Activated CD4-positive, alpha-beta T cell treated with anti-CD3 and anti-CD28 coated beads, Interleukin-2, amount 50 U/mL, for 48 hours (primary cell): Measurements from ENCODE around the gene IRS2.

Experiments used
- DNase-seq, 2 experiments: peaks; one replicate each; pipeline ENCODE4 v3.0.0-alpha.2; 2020

Gene IRS2

DNA sequence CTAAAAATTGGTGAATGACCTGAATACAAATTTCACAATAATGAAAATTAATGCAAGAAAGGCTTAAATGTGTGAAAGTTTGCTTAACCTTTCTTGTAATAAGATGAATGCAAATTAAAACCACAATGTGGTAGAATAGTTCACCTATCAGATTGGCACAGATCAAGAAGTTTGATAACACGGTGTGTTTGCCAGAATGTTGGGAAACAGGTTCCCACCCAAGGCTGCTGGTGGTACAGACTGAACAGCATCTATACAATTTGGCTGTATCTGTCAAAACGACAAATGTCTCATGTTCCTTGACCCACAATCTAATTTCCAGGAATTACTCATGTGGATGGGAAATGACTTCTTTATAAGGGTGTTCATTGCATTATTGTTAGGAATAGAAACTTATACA is 8.6 kb upstream of the IRS2 start:
- no peak for DNase-seq

DNA sequence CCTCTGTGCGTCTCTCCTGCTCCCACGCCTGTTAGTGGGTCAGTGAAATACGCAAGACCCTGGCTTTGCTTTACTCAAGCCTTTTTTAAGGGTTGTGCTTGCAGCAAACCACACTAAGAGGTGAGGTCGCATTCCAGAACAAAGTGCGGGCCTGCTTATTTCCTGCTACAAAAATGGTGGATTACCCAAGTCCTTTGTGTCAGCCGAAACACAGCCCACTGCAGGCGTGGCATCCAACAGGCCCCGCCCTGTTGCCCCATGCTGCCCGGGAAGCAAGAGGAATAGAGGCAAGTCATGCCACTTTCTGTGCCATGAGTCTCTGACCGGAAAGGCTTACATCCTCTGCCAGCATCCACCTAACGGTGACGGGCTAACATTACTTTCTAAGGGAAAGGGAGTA is 7.7 kb upstream of the IRS2 start:
- no peak for DNase-seq

DNA sequence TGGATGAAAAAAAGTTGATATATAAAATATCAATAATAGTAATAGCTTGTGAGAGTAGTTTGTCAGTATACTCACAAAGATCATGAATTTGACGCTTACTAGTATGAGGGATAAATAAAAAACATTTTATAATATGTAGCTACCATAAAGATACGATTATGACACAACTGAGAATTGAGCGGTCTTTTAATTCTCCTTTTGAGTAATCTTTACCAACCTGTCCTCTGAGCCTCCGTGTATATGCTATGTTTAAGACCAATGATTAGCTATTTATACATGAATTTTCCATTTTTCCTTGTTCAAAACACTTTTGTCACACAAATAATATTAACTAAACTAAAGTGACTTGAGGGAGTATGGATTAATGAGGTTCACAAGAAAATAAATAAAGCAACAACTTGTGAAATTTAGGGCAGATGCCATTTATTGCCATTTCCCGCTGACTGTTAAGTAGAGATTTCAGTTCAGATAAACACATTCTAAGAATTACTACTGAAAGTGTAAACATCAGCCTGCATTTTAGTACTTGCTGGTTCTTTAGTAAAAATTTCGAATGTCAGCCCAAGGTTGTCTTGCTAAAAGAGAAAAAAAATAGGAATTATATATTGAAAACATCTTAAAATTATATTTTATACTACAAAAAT is 6.2 kb upstream of the IRS2 start:
- DNase-seq = no peak

DNA sequence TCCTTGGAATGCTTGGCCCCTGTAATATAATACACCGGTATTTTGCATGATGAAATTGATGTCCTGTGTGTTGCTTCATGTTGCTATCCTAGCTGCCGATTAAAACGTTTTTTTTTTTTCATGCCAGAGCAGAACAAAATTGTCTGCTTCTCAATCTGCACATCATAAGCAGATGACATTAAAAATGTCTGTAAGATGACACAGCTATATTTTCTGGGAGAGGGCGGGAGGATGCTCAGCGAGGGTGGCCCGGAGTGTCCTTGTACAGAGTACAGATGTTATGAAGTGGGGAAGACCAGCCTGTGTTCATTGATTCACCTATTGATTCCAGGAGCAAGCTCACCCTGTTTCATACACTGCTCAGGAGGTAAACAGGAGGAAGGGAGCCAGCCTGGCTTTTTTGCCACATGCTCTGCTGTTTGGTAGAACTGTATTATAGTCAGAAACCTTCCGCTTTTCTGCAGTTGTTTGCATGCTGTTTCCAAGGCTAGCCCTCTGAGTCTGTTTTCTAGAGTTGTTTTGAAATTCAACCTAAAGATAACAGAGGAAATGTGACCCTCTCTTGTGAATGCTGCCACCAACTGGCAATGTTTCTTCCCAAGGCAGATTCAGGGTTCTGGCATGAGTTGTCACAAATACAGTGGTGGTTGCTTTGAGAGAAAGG is 4.7 kb upstream of the IRS2 start:
- no peak for DNase-seq

DNA sequence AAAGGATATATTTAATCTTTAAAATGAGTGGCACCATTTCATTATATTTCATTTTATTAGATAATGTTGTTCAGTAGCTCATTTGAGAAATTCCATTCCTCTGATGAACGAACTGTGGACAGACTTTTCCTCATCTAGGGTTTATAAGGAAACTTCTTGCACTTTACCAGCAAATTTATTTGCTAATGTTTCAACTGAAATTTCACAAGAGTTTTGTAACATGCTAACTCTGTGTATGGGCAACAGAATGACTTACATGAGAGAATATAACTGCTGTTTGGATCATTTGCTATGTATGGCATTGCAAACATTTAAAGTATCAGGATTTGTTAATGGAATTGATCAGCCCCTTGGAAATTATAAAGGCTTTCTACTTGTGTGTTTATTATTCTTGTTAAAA is 3.7 kb upstream of the IRS2 start:
- no peak for DNase-seq

DNA sequence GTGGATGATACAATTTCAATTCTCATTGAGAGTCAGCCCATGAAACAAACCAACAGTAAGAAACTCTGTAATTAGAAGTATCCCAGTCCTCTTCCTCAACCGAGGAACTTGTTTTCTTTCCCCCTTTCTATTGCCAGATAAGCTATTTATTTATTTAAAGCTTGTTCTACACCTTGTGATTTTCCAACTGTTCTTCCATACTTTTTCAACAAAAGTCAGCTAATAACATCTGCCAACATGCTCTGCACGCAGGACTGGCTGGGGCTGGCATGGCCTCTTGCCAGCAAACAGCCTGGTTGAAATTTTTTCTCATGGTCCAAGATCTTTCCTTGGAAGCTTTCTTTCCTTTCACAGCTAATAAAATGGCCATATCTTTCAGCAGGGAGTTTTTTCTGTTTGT is 2.9 kb upstream of the IRS2 start:
- no peak for DNase-seq

DNA sequence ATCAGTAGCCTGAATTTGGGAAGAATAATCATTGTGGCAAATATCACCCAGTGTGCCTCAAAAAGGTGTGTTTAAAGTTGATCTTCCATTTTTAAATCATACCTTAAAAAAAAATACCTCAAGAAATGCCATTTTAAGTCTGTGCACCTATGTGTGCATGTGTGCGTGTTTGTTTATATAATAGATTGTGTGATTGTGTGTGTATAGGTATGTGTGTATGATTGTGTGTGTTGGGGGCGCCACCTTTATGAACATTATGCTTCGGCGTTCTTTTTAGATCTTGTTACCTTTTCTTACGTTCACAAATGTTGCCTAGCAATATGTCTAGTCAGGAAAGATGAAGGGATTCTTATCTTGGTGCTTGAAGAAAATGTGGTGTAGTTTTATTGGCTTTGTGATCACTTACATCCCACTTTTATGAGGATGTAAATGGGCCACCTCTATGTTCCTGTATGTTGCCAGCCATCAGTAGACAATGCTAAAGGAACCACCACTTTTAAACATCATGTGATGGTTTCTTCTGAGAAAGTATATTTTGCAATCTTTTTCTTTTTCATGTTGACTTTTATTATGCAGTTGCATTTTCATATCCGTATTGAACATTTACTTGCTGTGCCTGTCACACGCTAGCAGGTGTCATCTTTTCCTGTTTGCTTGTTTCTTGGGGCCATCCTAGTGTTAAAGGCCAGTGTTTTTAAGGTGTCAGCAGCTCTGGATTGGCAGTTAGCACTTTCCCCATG is 2.2 kb upstream of the IRS2 start:
- DNase-seq = no peak

DNA sequence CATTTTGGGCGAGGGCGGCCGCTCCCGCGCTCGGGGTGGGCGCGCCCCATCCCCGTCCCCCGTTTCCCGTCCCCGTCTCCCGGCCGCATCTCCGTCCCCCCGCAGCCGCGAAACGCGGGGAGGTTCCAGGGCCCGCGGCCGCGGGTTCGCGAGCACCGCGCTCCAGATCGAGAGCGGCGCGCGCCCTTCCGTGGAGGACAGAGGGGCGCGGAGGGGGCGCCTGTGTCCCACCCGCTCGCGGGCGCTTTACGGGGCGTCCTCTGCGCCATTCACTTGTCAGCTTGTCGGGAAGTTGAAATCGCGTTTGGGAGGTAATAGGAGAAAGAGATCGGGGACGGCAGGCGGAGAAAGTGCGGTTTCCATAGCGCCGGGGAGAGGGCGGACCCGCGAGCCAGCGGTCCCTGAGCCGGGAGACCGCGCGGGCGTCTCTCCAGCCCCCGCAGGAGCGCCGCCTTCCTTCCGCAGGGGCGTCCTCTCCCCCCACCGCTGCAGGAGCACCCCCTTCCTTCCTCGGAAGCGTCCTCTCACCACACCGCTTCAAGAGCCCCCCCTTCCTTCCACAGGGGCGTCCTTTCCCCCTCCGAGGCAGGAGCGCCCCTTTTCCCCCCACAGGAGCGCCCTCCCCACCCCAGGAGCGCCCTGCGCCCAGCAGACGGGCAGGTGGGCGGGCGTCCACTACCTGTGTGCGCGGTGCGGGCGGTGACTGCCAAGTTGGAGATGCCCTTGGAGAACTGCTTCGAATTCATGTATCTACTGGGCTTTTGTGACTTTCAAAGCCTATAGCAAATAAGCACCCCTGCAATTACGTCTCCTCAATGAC is 962 bp upstream of the IRS2 start:
- peak; percentile 31 to 35 for DNase-seq

DNA sequence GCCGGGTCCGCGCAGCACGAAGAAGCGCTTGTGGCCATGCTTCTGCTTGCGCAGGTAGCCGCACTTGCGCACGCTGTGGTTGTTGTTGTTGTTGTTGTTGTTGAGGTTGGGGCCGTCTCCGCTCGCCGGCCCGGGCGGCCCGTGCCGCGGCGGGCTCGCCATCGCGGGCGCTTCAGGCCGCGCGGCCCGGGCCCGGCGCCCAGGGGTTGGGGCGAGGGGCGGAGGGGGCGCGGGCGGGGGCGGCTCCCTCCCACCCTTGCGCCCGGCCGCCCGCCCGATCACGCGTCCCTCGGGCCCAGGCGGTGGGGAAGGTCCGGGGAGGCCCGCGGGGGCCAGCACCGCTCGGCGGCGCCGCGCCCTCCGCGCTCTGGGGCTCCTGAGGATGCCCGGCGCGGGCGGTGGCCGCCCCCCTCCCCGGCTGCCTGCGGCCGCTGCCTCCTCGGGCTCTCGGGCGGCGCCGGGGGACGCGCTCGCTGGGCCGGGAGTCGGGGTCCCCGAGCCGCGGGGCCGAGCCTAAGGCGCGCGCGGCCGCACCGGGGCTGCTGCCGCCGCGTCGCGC is 412 bp downstream of the IRS2 start:
- no peak for DNase-seq

DNA sequence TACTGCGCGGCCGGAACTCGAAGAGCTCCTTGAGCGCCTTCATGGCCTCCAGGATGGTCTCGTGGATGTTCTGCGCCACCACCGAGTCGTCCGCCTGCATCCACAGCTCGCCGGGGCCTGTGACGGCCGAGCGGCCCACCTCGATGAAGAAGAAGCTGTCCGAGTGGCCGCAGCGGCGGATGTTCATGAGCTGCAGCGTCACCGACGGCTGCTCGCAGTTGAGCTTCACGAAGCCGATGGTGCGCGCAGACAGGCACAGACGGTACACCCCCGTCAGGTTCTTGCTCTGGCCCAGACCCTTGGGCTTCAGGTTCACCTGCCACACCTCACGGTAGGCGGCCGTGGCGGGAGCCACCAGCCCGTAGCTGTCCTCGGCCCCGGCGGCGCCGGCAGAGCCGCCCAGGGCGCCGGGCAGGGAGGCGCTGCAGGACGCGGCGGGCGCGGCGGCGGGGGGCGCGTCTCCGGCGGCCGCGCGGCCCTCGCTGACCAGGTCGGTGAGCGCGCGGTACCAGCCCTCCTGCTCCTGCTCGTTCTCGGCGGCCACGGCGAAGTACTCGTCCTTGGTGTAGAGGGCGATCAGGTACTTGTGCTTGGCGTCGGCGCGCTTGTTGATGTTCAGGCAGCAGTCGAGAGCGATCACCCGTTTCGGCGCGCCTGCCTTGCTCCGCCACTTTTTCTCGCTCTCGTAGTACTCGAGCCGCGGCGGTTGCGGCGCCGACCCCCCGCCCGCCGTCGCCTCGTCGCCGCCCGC is 1.1 kb downstream of the IRS2 start:
- peak; percentile 45 to 55 for DNase-seq

DNA sequence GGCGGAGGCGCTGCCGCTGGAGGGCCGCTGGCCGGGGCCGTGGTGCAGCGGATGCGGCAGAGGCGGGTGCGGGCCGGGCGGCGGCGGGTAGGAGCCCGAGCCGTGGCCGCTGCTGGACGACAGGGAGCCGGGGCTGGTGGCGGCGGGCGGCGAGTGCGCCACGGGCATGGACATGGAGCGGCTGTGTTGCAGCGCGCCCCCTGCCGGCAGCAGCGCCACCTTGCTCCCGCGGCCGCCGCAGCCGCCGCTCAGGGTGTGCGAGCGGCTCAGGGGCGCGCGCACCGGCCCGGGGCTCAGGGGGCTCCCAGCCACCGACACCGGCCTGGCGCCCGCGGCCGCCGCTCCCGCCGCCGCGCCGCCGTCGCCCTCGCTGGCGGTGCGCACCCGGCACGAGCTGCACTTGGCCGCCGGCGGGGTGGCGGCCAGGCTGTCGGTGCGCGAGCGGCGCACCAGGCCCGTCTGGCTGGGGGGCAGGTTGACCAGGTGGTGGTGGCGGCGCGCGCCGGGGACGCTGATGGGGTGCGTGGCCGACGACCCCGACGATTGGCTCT is 1.7 kb downstream of the IRS2 start:
- DNase-seq = peak; percentile 70 to 75

DNA sequence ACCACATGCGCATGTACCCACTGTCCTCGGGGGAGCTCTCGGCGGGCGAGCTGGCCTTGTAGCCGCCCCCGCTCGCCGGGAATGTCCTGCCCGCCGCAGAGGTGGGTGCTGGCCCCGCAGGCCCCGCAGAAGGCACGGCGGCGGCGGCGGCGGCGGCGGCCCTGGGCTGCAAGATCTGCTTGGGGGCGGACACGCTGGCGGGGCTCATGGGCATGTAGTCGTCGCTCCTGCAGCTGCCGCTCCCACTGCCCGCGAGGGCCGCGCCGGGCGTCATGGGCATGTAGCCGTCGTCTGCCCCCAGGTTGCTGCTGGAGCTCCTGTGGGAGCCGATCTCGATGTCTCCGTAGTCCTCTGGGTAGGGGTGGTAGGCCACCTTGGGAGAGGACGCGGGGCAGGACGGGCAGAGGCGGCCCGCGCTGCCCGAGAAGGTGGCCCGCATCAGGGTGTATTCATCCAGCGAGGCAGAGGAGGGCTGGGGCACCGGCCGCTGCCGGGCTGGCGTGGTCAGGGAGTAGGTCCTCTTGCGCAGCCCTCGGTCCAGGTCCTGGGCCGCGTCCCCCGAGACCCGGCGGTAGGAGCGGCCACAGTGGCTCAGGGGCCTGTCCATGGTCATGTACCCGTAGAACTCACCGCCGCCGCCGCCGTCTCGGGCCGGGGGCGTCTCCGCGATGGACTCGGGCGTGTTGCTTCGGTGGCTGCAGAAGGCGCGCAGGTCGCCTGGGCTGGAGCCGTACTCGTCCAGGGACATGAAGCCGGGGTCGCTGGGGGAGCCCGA is 2.4 kb downstream of the IRS2 start:
- no peak for DNase-seq

DNA sequence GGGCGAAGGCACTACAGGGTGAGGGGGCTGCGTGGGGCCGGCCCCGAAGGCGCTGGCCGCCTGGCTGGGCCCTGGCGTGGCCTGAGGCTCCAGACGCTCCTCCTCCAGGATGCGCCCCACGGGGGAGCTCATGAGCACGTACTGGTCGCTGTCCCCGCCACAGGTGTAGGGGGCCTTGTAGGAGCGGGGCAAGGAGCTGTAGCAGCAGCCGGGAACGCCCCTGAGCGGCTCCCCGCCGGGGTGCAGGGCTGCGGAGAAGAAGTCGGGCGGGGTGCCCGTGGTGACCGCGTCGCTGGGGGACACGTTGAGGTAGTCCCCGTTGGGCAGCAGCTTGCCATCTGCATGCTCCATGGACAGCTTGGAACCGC is 3.0 kb downstream of the IRS2 start:
- DNase-seq = no peak

DNA sequence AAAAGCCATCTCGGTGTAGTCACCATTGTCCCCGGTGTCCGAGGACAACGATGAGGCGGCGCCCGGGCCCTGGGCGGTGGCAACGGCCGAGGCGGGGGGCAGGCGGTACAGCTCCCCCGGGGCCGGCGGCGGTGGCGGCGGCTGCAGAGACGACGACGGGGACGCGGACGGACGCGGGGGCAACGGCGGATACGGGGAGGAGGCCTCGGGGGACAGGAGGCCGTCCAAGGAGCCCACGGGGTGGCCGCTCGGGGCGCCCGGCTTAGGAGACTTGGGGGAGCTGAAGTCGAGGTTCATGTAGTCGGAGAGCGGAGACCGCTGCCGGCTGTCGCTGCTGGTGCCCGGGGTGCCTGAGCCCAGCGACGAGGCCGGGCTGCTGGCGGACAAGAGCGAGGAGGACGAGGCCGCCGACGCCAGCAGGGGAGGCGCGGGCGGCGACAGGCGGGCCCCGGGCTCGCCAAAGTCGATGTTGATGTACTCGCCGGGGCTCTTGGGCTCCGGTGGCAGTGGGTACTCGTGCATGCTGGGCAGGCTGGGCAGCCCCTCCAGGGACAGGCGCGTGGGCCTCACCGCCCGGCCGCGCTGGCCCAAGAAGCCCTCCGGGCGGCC is 3.5 kb downstream of the IRS2 start:
- no peak for DNase-seq

DNA sequence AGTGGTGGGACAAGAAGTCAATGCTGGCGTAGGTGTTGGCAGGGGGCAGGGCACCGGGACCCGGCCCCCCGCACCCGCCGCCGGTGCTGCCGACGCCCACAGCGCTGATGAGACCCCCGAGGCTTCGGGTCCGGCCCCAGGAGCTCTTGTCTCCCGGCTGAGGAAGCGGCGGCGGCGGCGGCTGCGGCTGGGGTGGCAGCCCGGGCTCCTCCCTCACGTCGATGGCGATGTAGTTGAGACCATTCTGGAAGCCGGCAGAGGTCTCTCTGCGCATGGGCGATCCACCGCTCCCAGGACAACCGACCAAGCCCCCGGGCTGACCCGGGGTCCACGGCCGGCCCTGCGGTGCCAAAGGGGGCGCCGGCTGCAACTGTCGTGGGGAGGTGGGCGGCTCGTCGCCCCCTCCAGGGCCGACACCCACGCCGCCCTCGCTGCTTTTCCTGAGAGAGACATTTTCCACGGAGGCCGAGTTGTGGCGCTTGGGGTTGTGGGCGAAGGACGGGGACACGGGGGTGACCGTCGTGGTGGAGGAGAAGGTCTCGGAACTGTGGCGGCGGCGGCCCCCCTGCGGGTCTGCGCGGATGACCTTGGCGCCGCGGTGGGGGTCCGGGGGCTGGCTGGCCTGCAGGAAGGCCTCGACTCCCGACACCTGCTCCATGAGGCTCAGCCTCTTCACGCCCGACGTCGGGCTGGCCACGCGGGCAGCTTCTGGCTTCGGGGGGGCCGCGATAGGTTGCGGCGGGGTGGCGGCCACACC is 4.1 kb downstream of the IRS2 start:
- DNase-seq = no peak

DNA sequence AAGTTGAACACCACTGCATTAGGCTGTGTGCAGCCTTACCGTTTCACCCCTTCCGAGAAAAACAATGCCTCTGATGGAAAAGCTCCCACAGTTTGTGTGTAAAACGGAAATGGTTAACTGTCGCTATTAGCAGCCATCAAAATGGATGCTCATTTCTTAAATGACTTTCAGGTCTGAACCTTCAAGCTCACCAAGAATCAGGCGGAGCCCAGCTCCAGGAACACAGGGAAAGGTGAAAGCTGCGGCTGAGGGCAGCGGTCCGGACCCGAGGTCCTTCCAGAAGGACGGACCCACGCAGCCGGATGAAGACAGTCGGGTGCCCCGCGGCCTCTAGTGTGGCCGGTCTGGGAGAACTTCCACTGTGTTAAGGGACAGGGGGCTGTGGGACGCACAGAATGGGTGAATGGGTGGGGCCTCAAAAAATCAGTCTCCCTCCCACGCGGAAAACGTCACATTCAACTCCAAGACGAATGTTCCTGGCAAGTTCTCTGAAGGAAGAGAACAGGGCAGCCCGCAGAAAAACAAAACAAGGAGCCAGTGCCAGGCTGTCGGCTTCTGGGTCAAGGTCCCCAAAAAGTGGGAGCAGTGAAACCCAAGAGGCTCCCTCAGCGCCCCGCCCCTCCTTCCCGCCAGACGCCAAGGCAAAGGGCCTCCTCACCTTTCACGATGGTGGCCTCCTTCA is 4.9 kb downstream of the IRS2 start:
- DNase-seq = no peak

DNA sequence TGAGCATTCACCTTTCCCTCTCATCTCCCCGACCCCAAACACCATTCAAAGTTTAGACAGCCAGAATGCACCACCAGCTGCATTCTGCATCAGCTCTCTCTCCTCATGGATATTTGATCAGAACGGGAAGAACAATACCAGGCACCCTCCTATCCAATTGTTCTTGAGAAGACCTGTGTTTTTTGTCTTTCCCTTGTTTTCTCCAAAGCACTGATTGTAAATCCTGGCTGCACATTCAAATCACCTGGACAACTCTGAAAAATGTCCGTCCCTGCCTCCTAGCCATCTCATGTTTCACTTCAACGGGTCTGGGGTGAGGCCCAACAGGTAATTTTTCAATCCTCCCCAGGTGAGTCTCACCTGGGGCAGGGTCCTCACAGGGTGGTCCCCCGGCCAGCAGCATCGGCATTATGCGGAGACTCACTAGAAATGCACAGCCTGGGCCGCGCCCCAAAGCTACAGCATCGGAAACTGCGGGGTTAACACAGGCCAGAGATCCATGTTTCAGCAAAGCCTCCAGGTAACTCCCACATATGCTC is 5.5 kb downstream of the IRS2 start:
- DNase-seq = no peak

DNA sequence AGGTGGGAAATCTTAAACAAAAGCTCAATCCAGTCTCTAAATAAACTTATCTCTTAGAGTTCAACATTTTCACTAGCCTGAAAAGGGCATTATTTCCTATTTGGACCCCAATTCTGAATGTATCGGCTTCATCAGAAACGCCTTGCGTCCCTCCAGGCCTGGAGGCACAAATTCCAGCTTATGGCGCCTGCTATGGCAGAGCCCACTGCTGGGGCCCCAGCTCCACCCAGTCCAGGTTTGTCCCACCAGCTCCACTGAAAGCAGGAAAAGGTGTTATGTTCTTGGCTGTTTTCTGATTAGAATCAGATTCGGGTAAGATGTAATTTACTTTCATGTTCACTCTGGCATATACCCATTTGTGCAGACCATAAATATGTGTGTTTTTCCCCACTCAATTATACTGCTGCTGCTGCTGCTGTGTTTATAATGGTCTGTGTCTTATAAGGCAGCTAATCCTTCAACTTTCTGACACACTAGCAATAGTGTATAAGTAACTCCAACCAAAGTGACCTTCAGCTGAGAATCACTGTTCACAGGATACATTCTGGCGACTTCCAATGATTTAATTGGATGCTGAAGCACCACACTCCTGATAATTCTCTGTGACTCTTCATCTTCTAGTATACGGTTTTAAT is 6.4 kb downstream of the IRS2 start:
- DNase-seq = no peak

DNA sequence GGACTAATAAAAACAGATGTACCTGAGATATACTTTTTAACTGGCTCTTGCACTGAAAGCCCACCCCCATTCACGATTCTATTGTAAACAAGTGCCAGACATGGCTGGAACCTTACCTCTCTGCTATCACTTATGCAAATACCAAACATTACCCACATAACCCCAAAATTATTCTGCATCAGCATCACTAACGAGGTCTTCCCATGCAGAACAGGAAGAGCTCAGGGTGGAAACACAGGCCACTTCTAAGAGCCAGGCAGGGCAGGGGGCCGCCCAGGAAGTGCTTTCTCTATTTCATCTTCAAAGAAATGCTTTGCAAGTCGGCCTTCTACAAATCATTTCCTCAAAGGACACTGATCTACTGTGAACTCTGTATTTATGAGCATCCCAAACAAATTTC is 7.3 kb downstream of the IRS2 start:
- peak; percentile 29 to 37 for DNase-seq
